SH-SY5Y (cell line): Measurements from ENCODE around the gene SKA2.

Experiments
- GATA2 ChIP-seq: IDR thresholded peaks from 2 replicates; pipeline ENCODE4 v1.6.1; 2011; ENCODE audit warnings: mild to moderate bottlenecking, low read depth, low read length
- GATA3 ChIP-seq: IDR thresholded peaks from 2 replicates; pipeline ENCODE4 v1.6.1; 2011; ENCODE audit warnings: low read depth, mild to moderate bottlenecking, low read length, moderate library complexity

- no peak for TF ChIP-seq GATA2
- TF ChIP-seq GATA3 = no peak
Observed at GRCh38 chr17:59178266-59178985, 23.4 kb upstream of the SKA2 start.
